GM18951 (cell line): Measurements from ENCODE around the gene RAD51B.

Experiments used
- POLR2A ChIP-seq: IDR thresholded peaks from 4 replicates; pipeline ENCODE4 v1.6.1; 2011; ENCODE audit warnings: mild to moderate bottlenecking; ENCODE audit not compliant: insufficient read length, insufficient read depth; ENCODE audit errors: extremely low read depth
- in situ Hi-C: fragments of 300-500 bp; cut with MboI; formaldehyde crosslinking; loops from one replicate; pipeline ENCODE4 v1.12.0; 2022; ENCODE audit warnings: low sequenced_read_pairs, mixed read lengths, inconsistent platforms; ENCODE audit not compliant: unreplicated experiment

RAD51B gene

DNA sequence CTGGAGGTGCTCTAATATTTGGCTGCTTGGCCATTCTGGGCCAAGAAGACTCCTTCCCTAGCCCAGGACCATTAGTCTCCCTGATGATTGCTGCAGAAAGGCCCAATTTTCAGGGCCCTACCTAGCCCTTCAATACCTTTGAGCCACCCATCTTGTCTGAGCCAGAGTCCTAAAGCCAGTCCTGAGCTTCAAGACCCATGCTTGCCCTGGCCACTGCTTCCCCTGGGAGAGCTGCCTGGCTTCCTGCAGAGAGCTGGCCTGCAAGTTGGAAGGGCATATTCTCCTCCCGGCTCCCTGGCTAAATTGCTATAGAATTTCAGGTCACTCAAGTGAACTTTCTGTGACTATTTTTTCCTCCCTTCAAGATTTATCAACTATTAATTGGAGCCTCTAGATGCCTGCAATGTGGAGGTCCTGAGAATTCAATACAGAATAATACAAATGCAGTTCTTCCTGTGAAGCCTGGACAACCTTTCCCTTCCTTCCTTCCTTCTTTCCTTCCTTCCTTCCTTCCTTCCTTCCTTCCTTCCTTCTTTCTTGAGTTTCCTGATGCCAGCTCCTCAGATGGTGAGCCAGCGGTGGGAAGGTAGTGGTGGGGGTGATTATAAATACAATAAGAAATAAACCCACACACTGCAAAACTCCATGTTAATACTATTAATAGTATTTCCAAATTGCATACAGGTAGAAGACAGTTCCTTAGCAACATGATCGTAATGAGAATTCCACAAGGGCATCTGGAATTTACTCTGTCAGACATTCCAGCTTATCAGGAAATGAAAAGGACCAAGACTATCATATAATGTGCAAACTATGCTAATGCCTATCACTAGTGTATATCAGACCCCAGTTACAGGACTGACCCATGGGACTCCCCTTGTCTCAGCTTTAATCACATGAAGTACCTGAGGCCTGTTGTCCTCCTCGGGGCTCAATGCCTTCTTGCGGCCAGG, 865.2 kb downstream of the RAD51B start:
- no peak for TF ChIP-seq POLR2A
- in situ Hi-C loops = no loop called here

GRCh38 chr14:68685419-68686204, 866.0 kb downstream of the RAD51B start:
- in situ Hi-C loops = no loop called here
- peak; percentile 32 for TF ChIP-seq POLR2A

DNA sequence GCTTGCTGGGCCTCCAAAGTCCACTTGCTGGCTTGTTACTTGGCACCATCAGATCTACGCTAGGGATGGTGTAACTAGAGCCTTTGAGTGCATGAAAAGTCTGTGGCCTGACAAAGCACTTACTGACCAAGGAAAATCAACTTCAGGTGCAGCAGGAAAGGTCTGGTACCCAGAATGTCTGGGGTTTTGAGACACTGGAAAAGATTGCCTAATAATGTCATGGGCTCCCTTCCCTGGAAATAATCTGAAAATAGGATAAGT, 866.6 kb downstream of the RAD51B start:
- TF ChIP-seq POLR2A = no peak
- in situ Hi-C loops = no loop called here

GRCh38 chr14:68686724-68687123, 867.1 kb downstream of the RAD51B start:
- in situ Hi-C loops = no loop called here
- TF ChIP-seq POLR2A = no peak

GRCh38 chr14:68687746-68688145, 868.2 kb downstream of the RAD51B start:
- in situ Hi-C loops = no loop called here
- no peak for TF ChIP-seq POLR2A

DNA sequence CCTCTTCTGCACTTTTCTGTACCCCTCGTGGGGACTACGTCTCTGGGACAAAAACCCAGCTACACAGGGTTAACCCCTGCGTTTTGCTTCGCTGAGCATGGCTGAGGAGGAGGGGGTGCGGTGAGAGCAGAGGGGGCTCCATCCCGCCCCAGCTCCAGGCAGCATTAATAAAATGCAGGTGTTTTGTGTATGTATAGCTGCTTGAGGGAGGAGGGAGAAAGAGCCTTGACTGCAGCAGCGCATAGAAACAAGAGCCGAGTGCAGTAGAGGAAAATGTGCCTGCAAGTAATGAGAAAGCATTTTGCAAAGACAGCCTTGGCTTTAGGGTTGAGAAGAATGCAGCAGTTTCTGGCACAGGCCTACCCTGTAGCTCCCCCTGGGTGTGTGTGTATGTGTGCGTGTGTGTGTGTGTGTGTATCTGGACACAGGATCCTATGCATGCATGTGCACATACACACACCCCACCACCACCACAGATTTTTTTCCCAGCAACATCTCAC, 869.3 kb downstream of the RAD51B start:
- in situ Hi-C loops = no loop called here
- no peak for TF ChIP-seq POLR2A

DNA sequence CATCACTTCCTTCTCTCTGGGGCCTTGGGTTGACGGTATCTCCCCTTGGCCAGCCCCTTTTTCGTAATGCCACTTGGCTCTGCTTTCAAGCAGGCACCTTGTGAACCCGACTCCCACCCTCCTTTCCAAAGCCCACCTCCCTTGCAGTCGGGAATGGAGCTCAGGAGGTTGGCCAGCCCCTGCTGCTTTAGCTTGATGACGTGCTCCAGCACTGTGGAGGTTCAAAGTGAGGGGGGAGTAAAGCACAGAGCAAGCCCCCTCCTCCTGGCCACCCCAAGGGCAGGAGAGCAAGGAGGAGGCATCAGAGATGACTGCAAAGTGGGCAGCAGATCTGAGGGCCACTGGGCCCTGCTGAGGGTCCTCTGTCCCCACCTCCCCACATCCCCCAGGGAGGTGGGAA, 869.9 kb downstream of the RAD51B start:
- no peak for TF ChIP-seq POLR2A
- in situ Hi-C loops = no loop called here

DNA sequence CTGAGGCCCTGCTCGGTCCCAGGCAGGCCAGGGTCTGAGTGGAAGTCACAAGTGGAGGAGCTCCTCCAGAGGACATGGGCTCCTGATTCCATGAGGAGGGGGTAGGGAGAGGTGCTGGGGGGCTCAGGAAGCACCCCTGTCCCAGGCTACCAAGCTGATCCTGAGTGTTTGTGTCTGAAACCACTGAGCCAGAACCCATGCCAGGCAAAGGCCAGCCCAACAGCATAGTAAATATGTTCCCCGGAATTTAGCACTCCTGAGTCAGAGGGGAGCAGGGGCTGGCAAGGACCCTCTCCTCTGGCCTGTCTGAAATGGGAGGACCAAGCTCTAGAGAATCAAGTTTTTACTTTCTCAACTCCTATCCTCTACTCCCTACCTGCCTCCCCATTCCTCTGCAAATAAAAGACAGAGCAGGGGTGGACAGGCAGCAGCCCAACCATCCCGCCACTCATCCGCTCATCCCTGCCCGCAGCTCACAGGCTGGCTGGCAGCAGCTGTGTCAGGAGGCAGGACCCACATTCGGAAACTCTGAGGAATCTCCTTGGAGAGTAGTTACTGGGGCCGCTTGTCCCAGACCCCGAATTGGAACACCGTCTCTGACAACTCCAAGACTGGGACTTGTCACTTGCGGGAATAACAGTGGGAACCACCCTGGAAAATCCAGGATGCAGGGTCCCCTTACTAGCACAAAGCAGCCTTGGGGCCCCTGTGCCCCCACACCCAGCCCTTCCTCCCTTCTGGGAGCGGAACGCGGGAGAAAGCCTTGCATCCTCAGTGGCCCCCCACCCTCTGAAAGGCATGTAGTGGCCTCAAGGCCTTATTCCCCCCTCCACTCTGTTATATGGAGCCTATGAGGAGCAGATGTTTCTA, 870.7 kb downstream of the RAD51B start:
- in situ Hi-C loops = no loop called here
- TF ChIP-seq POLR2A = no peak

GRCh38 chr14:68691031-68691791, 871.6 kb downstream of the RAD51B start:
- in situ Hi-C loops = no loop called here
- no peak for TF ChIP-seq POLR2A

DNA sequence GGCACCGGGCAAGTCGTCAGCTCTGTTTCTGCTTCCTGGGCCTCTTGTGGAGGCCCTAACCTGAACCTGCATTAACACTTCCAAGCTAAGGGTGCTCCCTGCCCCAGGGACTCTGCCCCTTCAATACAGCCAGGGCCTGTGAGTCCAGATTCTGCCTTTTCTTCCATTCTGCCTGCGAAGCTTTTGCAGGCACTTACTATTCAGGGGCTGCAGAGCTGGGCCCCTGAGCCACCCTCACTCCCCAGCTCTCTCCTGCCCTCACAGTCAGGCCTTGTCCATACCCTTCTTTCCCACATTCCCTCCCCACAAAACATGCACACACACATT, 872.2 kb downstream of the RAD51B start:
- no peak for TF ChIP-seq POLR2A
- in situ Hi-C loops = no loop called here

- TF ChIP-seq POLR2A = no peak
- in situ Hi-C loops = no loop called here
These were observed 872.6 kb downstream of the RAD51B start for GRCh38 chr14:68692216-68692615.

DNA sequence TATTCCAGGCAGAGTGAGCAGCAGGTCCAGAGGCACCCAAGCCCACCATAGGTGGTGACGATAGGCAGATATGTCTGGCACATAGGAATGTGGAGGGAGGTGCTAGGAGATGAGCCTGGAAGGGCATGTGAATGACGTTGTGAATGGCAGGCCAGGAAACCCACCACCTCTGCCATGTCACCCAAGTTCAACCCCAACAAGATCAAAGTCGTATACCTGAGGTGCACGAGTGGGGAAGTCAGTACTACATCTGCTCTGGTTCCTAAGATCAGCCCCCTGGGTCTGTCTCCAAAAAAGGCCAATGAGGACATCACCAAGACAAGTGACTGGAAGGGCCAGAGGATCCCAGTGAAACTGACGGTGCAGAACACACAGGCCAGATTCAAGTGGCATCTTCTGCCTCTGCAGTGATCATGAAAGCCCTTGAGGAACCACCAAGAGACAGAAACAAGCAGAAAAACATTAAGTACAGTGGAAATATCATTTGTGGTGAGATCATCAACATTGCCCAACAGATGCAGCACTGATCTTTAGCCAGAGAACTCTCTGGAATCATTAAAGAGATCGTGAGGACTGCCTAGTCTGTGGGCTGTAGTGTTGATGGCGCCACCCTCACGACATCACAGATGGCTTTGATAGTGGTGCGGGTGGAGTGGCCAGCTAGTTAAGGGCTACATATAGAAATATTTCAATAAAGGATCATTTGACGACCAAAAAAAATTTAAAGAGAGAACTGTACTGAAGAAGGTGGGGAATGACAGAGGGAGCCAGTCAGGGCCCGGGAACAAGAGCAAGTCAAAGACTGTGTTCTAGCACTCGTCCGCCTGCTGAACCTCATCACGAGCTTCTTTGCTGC, 873.6 kb downstream of the RAD51B start:
- TF ChIP-seq POLR2A = no peak
- in situ Hi-C loops = no loop called here

DNA sequence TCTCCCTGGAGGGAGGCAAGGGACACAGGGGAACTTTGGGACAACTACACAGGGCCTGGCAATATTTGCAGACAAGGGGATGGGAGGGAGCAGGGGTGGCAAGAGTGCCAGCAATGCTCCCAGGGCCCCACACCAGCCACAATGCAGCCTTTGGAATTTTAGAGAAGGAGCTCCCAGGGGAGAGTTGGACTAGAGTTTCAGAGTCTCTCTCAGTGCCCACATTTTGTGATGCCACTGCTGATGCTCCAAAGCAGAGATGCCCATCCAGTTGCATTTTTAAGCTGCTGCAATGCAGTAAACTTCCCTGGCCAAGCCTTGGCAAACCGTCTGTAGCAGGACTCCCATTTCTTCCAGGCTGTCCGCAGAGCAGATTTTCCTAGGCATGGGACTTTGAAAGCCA, 874.3 kb downstream of the RAD51B start:
- TF ChIP-seq POLR2A = no peak
- in situ Hi-C loops = no loop called here
